Suppressor macrophage treated with lipopolysaccharide for 1 hour (primary cell): Measurements from ENCODE around the gene GALNT2.

ENCODE experiments used
- DNase-seq, 3 donors: peaks; one replicate each; pipeline ENCODE4 v3.0.0-alpha.2; 2020 to 2022

Gene GALNT2

GRCh38 chr1:230267338-230268065 lies 200.5 kb downstream of the GALNT2 start:
- DNase-seq, result no peak

DNA sequence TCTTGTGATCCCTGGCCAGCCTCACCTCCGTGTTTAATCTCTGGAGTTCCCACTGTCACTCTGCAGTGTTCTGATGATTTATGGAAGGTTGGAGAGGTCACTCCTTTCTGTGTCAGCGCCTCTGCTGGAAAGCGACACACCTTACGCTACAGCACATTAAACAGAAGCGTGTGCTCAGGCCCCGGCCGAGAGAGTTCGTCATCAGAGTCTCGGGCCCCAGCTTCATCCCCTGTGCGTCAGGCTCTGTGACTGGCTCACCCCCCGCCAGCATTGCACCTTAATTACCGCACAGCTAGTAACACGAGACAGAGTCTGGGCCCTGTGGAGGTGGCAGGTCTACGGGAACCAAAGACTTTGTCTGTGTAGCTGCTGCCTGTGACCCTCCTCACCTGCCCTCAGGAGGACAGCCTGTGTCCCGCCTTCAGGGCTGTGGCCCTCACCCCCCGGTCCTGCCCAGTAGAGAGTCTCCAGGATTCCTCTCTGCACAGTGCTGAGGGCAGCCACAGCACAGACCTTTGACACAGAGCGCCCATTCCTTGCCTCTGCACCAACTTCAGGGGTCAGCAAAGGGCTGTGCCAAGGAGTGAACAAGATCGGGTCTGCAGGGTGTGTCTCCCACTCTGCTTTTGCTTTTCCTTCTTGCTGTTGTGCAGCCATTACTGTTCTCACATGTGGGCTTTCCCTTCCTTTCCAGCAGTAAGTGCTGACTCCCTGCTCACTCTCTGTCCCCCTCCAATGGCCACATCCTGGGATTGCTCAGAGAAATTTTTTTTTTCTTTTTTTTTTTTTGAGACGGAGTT lies 201.5 kb downstream of the GALNT2 start:
- peak; percentile 73 to 76 (median 73) for DNase-seq

DNA sequence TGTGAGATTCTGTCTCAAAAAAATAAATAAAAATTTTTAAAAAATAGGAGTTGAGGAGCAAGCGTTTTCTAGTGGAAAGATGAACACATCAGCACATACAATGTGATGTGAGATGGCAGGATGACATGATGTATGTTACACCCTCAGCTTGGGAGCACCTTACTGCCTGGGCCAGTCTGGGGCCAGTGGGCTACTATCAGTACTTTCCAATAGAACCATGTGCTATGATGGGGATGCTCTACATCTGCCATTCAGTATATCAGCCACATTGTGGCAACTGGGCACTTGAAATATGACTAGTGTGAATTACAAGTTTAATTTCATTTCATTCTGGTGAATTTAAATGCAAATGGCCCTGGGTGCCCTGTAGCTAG lies 203.1 kb downstream of the GALNT2 start:
- no peak for DNase-seq

- DNase-seq, result no peak
Observed at GRCh38 chr1:230270559-230271281, 203.7 kb downstream of the GALNT2 start.

GRCh38 chr1:230271300-230272035 lies 204.4 kb downstream of the GALNT2 start:
- no peak for DNase-seq

DNA sequence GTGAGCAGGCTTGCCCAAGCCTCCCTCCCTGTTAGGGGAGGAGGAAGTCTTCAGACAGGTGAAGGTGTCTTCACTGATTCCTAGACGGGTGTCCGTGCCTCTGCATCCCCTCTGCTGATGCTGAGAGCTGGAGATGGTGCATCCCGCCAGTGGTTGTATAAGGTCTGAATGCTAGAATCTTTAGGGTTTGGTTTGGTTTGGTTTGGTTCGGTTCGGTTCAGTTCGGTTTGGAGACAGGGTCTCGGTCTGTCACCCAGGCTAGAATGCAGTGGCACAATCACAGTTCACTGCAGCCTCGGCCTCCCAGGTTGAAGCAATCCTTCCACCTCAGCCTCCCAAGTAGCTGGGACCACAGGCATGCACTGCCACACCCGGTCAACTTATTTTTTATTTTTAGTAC lies 205.5 kb downstream of the GALNT2 start:
- DNase-seq, result no peak

- DNase-seq, result no peak
Observed at GRCh38 chr1:230273141-230273710, 206.2 kb downstream of the GALNT2 start.

- no peak for DNase-seq
Observed at GRCh38 chr1:230274254-230274653, 207.2 kb downstream of the GALNT2 start.

DNA sequence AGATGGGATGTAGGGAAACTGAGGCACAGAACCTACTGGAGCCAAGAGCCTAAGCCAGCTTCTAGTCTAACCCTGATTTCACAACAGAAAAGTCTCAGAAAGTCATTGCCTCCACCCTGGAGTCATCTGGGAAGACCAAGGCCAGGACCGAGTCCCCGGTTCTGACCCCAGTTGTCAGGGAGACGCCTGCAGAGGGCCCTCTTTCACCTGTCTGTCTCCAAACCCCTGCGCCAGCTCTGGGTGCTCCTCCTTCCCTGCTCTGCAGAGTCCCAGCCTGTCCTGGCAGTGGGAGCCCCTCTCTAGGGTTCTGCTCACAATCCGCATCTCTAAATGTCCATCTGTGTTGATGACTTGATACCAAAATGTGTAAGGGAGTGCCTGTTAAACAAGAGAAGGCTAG lies 209.4 kb downstream of the GALNT2 start:
- no peak for DNase-seq

DNA sequence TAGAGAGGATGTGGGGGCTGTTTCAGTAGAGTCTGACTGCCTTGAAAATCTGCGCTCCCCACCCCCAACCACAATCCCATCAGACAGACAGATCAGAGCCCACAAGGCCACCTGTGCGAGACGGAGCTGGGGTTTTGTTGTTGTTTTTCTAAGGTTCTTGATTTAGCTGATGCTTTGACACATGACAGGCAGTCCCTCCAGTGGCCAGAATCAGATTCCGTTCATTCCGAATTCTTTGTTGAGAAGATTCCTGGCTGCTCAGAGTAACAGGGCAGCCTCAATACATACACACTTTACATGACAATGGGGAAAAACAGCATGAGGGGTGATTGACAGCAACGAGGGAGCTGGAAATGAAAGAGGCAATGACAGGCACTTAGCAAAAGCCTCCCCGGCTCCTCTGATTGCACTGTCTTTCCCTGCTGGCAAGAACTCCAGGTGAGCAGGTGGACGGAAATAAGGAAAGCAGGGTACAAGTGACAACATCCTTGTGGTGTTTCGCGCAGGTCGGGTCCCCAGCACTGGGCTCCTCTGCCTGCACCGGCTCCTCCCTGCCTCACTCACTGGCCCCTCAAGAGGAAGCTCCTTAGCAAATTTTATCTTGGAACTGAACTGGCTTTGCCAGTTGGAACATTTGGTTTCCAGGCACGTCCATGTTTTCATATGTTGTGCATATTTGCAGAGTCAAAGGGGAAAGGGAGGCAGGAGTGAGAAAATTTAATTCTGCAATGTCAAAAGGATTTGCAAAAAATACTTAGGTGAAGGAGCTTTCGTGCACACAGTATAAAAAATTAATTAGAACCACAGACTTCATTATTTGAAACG lies 210.4 kb downstream of the GALNT2 start:
- no peak for DNase-seq

DNA sequence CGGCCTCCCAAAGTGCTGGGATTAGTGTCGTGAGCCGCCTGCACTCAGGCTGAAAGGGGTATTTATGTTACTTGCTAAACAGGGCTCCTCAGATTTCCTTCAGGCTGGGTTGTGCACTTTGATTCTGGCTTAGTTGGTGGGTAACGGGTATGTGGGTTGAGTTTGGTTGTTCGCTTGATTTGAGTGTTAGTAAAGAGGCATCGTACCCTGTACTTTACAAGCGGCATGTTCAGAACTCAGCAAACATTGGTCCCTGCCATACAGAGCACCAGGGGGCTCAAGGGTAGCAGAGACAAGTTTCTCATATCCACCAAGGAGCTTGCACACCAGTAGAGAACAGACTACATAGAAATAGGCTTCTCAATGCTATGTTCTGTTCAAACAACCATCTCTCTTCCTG lies 211.3 kb downstream of the GALNT2 start:
- no peak for DNase-seq

DNA sequence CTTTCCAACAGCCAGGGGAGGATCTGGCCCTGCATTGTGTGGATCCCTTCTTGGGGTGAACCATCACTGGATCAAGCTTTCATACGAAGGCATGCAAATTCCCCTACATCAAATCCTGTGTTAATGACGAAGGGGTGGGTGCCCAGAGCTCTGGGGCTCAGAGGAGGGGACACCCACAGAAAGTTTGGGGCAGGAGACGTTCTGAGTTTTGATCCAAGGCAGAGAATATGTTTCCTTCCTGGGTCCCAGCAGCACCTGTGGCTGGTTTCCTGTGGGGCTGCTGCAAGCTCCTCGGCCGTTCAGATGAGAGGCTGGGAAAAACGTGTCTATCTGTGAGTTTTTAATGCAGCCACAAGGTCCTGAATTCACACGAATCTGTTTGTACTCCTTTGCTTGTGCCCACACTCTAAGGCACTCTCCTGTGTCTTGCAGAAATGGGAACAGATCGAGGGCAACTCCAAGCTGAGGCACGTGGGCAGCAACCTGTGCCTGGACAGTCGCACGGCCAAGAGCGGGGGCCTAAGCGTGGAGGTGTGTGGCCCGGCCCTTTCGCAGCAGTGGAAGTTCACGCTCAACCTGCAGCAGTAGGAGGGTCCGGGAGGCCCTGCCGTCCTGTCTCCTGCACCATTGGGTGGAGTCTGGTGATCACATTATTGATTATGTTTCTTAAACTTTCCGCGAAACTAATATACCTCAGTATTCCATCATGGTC lies 212.0 kb downstream of the GALNT2 start:
- DNase-seq, result no peak

DNA sequence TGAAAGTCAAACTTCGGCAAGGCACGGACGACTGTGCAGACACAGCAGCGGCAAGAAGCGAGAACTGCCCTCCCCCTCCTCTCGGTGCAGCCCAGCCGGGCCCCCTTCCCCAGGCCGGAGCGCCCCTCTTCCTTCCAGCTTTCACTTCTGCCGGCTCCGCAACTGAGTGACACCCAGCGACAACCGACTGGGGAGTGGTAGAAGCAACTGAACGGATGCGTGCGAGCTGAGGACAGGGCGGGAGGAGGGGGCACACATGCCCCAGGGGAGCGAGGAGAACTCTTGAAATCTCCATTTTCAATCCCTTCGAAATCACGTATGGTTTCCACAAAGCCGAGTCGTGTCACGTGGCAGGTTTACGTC lies 212.5 kb downstream of the GALNT2 start:
- no peak for DNase-seq

GRCh38 chr1:230280054-230280795 lies 213.2 kb downstream of the GALNT2 start:
- no peak for DNase-seq

DNA sequence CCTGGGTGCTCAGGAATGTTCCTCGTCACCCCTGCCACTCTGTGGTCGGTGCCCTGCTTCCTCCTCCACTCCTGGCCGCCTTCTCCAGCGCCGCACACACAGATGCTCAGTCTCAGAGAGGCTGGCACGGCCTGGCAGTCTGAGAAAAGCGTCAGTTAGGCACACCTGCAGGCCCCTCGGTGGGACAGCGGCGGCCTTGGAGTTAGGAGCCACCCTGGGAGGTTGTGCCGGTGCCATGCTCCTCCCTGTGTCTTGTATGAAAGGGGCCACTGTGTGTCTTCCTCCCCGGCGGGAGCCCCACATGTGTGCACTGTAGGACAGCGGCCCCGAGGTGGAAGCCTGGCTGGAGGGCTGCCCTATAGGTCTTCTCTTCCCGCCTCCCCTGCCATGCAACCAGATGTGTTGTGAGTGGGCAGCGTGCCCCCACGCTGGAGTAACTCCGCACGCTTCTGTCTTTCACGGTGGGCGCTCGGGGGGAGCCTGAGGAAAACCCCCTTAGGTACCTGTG lies 213.9 kb downstream of the GALNT2 start:
- DNase-seq, result no peak

- no peak for DNase-seq
Observed at GRCh38 chr1:230281556-230281955, 214.5 kb downstream of the GALNT2 start.

DNA sequence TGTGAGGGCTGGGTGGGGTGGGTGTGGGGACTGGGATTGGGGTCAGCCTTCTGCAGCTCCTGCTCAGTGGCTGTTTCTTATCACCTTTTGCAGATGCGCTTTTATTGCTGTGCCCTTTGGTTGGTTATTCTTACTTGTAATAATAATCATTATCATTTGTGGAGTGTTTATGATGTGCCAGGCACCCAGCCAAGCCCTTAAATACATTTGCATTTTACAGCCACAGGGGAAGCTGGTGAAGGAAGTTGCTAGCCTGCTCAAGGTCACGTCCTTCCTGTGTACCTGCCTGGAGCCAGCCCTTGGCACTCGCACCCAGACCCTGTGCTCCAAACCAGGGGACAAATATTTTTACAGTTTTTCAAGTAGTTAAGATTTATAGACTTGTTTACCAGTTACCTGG lies 215.1 kb downstream of the GALNT2 start:
- DNase-seq, result no peak

GRCh38 chr1:230283678-230284077 lies 216.6 kb downstream of the GALNT2 start:
- DNase-seq, result no peak

DNA sequence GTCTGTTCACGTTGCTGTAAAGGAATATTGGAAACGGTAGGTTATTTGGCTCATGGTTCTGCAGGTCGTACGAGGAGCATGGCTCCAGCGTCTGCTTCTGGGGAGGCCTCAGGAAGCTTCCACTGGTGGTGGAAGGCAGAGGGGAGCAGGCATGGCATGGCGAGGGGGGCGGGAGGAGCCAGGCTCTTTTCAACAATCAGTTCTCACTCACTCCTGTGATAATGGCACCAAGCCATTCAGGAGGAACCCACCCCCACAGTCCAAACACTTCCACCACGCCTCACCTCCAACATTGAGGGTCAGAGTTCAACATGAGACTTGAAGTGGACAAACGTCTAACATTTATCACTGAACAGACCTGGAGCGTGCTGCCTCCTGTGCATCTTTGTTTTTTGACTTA lies 217.9 kb downstream of the GALNT2 start:
- no peak for DNase-seq

DNA sequence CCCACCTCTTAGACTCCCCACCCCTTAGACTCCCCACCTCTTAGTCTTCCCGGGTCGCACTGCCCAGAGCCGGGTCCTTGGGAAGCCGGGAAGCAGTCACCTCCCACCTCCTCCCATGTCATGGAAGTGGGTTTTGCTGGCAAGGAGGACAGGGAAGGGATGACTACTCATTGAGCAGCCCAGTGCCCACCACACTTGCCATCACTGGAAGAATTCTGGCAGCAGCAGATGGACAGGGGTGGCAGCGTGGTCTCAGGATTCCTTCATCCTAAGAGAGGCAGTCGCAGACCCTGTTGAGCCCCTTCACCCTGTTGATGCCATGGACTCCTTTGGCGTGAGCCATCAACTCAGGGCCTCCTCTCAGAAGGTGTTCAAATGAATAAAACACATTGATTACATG lies 218.3 kb downstream of the GALNT2 start:
- no peak for DNase-seq
